DND-41 (cell line): ENCODE data around the gene DENND1A.

ENCODE experiments used
- ATAC-seq: fragments of 200-7000 bp; cut with Tn5 transposase; 3 replicates; pipeline ENCODE4 v1.9.1; 2021; ENCODE audit warnings: low read depth; ENCODE audit not compliant: insufficient read depth
- DNase-seq: peaks from one replicate; pipeline ENCODE4 v3.0.0-alpha.2; 2020
- H2AFZ ChIP-seq: 2 replicates; pipeline ENCODE4 v1.6.0; 2012; ENCODE audit warnings: low read depth, low read length
- H3K27ac ChIP-seq: 2 replicates; pipeline ENCODE4 v1.5.1; 2012; ENCODE audit warnings: low read length, inconsistent platforms
- H3K27me3 ChIP-seq: fragments of 200-600 bp; sonication (generic); 2 replicates; pipeline ENCODE4 v1.6.0; 2012; ENCODE audit warnings: low read length, mild to moderate bottlenecking, inconsistent platforms; ENCODE audit not compliant: insufficient read depth, poor library complexity
- H3K36me3 ChIP-seq: 2 replicates; pipeline ENCODE4 v1.5.1; 2012; ENCODE audit warnings: low read length, inconsistent platforms; ENCODE audit not compliant: insufficient read depth
- H3K4me1 ChIP-seq: 2 replicates; pipeline ENCODE4 v1.5.1; 2012; ENCODE audit warnings: mild to moderate bottlenecking, low read length; ENCODE audit not compliant: insufficient read depth
- H3K4me2 ChIP-seq: 2 replicates; pipeline ENCODE4 v1.6.0; 2012; ENCODE audit warnings: mild to moderate bottlenecking, moderate library complexity, low read length, inconsistent platforms; ENCODE audit not compliant: insufficient read depth
- H3K4me3 ChIP-seq, 2 experiments: fragments of 200-600 bp in 1 of 2; shearing (Covaris generic) in 1 of 2; 2 replicates each; pipeline ENCODE4 v1.5.1; 2012 to 2016; ENCODE audit warnings: inconsistent platforms in 2 of 2, low read length in 2 of 2, mild to moderate bottlenecking in 2 of 2, low read depth in 1 of 2, moderate library complexity in 1 of 2
- H3K79me2 ChIP-seq: 2 replicates; pipeline ENCODE4 v1.6.0; 2012; ENCODE audit warnings: low read length, inconsistent platforms; ENCODE audit not compliant: insufficient read depth
- H3K9ac ChIP-seq: 2 replicates; pipeline ENCODE4 v1.6.0; 2012; ENCODE audit warnings: low read depth, mild to moderate bottlenecking, inconsistent platforms, low read length, moderate library complexity
- H3K9me3 ChIP-seq: 2 replicates; pipeline ENCODE4 v1.5.1; 2012; ENCODE audit warnings: low read length, moderate library complexity, mild to moderate bottlenecking, inconsistent platforms; ENCODE audit not compliant: insufficient read depth, severe bottlenecking
- H4K20me1 ChIP-seq: 2 replicates; pipeline ENCODE4 v1.6.0; 2012; ENCODE audit warnings: low read length; ENCODE audit not compliant: insufficient read depth
- CTCF ChIP-seq: IDR thresholded peaks from 2 replicates; pipeline ENCODE4 v1.5.1; 2012; ENCODE audit warnings: borderline replicate concordance, low read length, moderate library complexity, mild to moderate bottlenecking; ENCODE audit not compliant: poor library complexity, severe bottlenecking; ENCODE audit errors: extremely low read depth
- EZH2 ChIP-seq: IDR thresholded peaks from 3 replicates; pipeline ENCODE4 v1.6.1; 2012; ENCODE audit warnings: borderline replicate concordance, low read depth, mild to moderate bottlenecking, moderate library complexity, low read length, inconsistent platforms; ENCODE audit not compliant: severe bottlenecking

The DENND1A gene

GRCh38 chr9:123425261-123425821 lies 504.6 kb downstream of the DENND1A start:
- Histone ChIP-seq H3K9ac (no peak overlapping the region), H2AFZ (no peak overlapping the region), H3K4me2 (no peak overlapping the region), H3K4me1 (no peaks in the 10 kb centered on the region), H3K36me3 (no peaks in the 10 kb centered on the region), H3K27ac (no peak overlapping the region), H3K79me2 (no peaks in the 10 kb centered on the region), H3K9me3 (no peaks in the 10 kb centered on the region), H3K27me3 (no peaks in the 10 kb centered on the region), H4K20me1 (no peaks in the 10 kb centered on the region), H3K4me3 (no peak overlapping the region)
- DNase-seq (no peak), ATAC-seq (no peak)
- TF ChIP-seq EZH2 (no peak), CTCF (no peak)

- no peak for TF ChIP-seq EZH2
- no peak for TF ChIP-seq CTCF
- Histone ChIP-seq H3K4me1 (no peaks in the 10 kb centered on the region), H2AFZ (no peak overlapping the region), H3K27ac (no peak overlapping the region), H3K4me3 (no peak overlapping the region), H3K9me3 (no peaks in the 10 kb centered on the region), H3K79me2 (no peaks in the 10 kb centered on the region), H3K27me3 (no peaks in the 10 kb centered on the region), H3K9ac (no peak overlapping the region), H3K36me3 (no peaks in the 10 kb centered on the region), H4K20me1 (no peaks in the 10 kb centered on the region), H3K4me2 (no peak overlapping the region)
- DNase-seq (no peak), ATAC-seq (no peak)
These were observed 505.2 kb downstream of the DENND1A start for GRCh38 chr9:123424552-123425225.

DNA sequence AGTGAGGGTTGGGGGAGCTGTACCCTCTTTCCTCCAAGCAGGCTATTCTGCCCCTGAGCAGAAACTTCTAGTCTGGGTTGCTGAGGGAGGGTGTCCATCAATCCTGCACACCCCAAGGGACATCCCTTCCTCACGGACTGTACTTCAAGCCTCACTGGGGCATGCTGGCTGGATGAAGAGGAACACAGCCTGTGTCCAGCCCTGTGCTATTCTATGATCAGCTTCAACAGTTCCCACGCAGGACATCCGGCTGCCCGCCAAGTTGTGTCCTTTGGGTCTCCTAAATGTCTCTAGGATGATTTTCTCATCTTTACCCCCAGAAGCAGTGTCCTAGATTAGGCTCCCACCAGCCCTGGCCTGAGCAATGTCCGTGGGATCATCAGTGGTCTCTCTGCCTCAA lies 505.8 kb downstream of the DENND1A start:
- H3K27me3 ChIP-seq = no peaks in the 10 kb centered on the region
- H3K9ac ChIP-seq = no peak overlapping the region
- no peaks in the 10 kb centered on the region for H4K20me1 ChIP-seq
- H2AFZ ChIP-seq = no peak overlapping the region
- DNase-seq (no peak), ATAC-seq (no peak)
- H3K36me3 ChIP-seq = no peaks in the 10 kb centered on the region; the same call in 1 of the 2 replicates
- no peak overlapping the region for H3K4me3 ChIP-seq
- no peaks in the 10 kb centered on the region for H3K79me2 ChIP-seq
- no peak for TF ChIP-seq EZH2
- TF ChIP-seq CTCF = no peak
- H3K4me2 ChIP-seq = no peak overlapping the region
- H3K27ac ChIP-seq = no peak overlapping the region
- H3K9me3 ChIP-seq = no peaks in the 10 kb centered on the region
- no peaks in the 10 kb centered on the region for H3K4me1 ChIP-seq

DNA sequence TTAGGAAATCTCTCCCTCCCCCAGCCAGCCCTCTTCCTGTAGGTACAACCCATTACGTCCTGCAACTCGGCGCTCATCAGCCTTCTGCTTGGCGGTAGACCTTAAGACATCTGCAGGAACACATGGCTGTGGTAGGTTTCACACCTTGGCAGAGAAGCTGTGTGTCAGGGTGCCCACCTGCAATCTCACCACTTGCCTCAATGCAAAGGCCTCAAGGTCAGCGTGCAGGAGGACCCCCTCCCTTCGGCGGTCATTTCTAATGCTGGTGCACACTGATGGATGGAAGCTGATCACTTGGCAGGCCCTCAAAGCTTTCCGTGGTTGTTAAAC lies 506.6 kb downstream of the DENND1A start:
- DNase-seq (no peak), ATAC-seq (no peak)
- TF ChIP-seq CTCF = no peak
- TF ChIP-seq EZH2 = no peak
- Histone ChIP-seq H3K79me2 (no peaks in the 10 kb centered on the region), H2AFZ (no peak overlapping the region), H3K4me1 (no peaks in the 10 kb centered on the region), H3K27ac (no peak overlapping the region), H3K9ac (no peak overlapping the region), H3K9me3 (no peaks in the 10 kb centered on the region), H3K36me3 (no peaks in the 10 kb centered on the region; the same call in 1 of the 2 replicates), H3K27me3 (no peaks in the 10 kb centered on the region), H3K4me3 (no peak overlapping the region), H4K20me1 (no peaks in the 10 kb centered on the region), H3K4me2 (no peak overlapping the region)
